Astrocyte (in vitro differentiated cells and primary cell): ENCODE data around the gene ITGA1.

Experiments
- EZH2 ChIP-seq: IDR thresholded peaks from 2 replicates; pipeline ENCODE4 v1.6.1; 2012; ENCODE audit warnings: mild to moderate bottlenecking, low read length, inconsistent platforms; ENCODE audit not compliant: insufficient read depth
- TF ChIP-seq, protein P1 (sequence below): IDR thresholded peaks from 2 replicates; pipeline ENCODE4 v1.5.1; 2011; ENCODE audit warnings: low read depth, mild to moderate bottlenecking, inconsistent platforms, low read length, moderate library complexity; ENCODE audit not compliant: insufficient read depth

DNA sequence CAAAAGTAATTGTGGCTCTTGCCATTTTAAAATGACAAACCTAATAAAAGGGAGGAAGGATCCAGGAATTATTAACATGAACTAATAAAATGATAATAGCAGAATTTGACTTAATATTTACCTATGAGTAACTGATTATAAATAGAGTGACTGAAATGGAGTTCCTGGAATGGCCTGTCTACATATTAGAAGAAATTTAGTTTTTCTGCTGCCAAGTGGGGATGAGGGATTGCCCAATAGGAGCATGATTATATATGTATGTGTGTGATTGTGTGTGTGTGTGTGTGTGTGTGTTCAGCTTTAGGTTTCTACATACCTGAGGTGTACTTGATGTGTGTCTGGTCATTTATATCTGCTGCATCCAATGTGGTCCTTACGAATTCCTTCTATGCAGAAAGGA is 36.6 kb upstream of the ITGA1 start:
- TF ChIP-seq, protein P1, sequence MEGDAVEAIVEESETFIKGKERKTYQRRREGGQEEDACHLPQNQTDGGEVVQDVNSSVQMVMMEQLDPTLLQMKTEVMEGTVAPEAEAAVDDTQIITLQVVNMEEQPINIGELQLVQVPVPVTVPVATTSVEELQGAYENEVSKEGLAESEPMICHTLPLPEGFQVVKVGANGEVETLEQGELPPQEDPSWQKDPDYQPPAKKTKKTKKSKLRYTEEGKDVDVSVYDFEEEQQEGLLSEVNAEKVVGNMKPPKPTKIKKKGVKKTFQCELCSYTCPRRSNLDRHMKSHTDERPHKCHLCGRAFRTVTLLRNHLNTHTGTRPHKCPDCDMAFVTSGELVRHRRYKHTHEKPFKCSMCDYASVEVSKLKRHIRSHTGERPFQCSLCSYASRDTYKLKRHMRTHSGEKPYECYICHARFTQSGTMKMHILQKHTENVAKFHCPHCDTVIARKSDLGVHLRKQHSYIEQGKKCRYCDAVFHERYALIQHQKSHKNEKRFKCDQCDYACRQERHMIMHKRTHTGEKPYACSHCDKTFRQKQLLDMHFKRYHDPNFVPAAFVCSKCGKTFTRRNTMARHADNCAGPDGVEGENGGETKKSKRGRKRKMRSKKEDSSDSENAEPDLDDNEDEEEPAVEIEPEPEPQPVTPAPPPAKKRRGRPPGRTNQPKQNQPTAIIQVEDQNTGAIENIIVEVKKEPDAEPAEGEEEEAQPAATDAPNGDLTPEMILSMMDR: no peak
- no peak for TF ChIP-seq EZH2
